PC-3 (cell line): Measurements from ENCODE around the gene RFTN1. TPM values are rescaled to one million over a fixed set of nuclear protein-coding genes. Genes with fewer than 3 reads are reported as not detected.

Experiments
- ATAC-seq: fragments of 200-7000 bp; cut with Tn5 transposase; 2 replicates; pipeline ENCODE4 v1.9.1; 2020; ENCODE audit warnings: mild to moderate bottlenecking, moderate library complexity
- BruUV-seq: library from RNA; stranded (reverse); fragments of 400-500 nt; replicated peaks from 2 replicates; lab custom pipeline; 2021; lab: Mats Ljungman, UMichigan
- CTCF ChIA-PET: fragments of 300-600 bp; sonication (Branson Sonifier 250); formaldehyde crosslinking; loops from one replicate; lab custom pipeline; 2022; ENCODE audit warnings: antibody characterized with exemption; lab: Charles Lee
- POLR2A ChIA-PET: fragments of 300-600 bp; sonication (Branson Sonifier 250); formaldehyde crosslinking; loops from one replicate; lab custom pipeline; 2022; ENCODE audit warnings: antibody characterized with exemption; ENCODE audit not compliant: unreplicated experiment; lab: Charles Lee
- DNase-seq: peaks from one replicate; pipeline ENCODE4 v3.0.0-alpha.2; 2015
- H2AFZ ChIP-seq: fragments of 300-600 bp; sonication (generic); 2 replicates; pipeline ENCODE4 v1.6.0; 2016; ENCODE audit warnings: antibody characterized with exemption, low read length
- H3F3A ChIP-seq: fragments of 300-600 bp; sonication (generic); one replicate; pipeline ENCODE4 v1.6.0; 2017; ENCODE audit warnings: antibody characterized with exemption, low read length, control low read depth, mild to moderate bottlenecking; ENCODE audit not compliant: unreplicated experiment
- H3K27ac ChIP-seq: fragments of 300-600 bp; sonication (generic); 2 replicates; pipeline ENCODE4 v1.5.1; 2016; ENCODE audit warnings: mild to moderate bottlenecking, low read length
- H3K27me3 ChIP-seq: fragments of 300-600 bp; sonication (generic); 2 replicates; pipeline ENCODE4 v1.6.1; 2016; ENCODE audit warnings: low read length, mixed read lengths
- H3K36me3 ChIP-seq: fragments of 300-600 bp; sonication (generic); 2 replicates; pipeline ENCODE4 v1.6.1; 2016; ENCODE audit warnings: low read depth, mixed run types, low read length, mixed read lengths
- H3K4me1 ChIP-seq: fragments of 300-600 bp; sonication (generic); 2 replicates; pipeline ENCODE4 v1.5.1; 2016; ENCODE audit warnings: low read length; ENCODE audit not compliant: insufficient read depth
- H3K4me2 ChIP-seq: fragments of 300-600 bp; sonication (generic); 2 replicates; pipeline ENCODE4 v1.6.0; 2016; ENCODE audit warnings: low read length
- H3K4me3 ChIP-seq: fragments of 300-600 bp; sonication (generic); 2 replicates; pipeline ENCODE4 v1.5.1; 2016; ENCODE audit warnings: mild to moderate bottlenecking, low read length, mixed read lengths
- H3K79me2 ChIP-seq: fragments of 300-600 bp; sonication (generic); 2 replicates; pipeline ENCODE4 v1.6.1; 2017; ENCODE audit warnings: low read length, mixed read lengths
- H3K9ac ChIP-seq: fragments of 300-600 bp; sonication (generic); 2 replicates; pipeline ENCODE4 v1.6.0; 2016; ENCODE audit warnings: mild to moderate bottlenecking, low read length
- H3K9me2 ChIP-seq: fragments of 300-600 bp; sonication (generic); replicated peaks from 2 replicates; pipeline ENCODE4 v1.6.1; 2016; ENCODE audit warnings: mixed run types, low read length, mixed read lengths
- H3K9me3 ChIP-seq: fragments of 300-600 bp; sonication (generic); 2 replicates; pipeline ENCODE4 v1.6.1; 2016; ENCODE audit warnings: low read length, mixed read lengths
- H4K20me1 ChIP-seq: fragments of 300-600 bp; sonication (generic); 2 replicates; pipeline ENCODE4 v1.6.1; 2016; ENCODE audit warnings: low read length, mixed read lengths
- CTCF ChIP-seq: fragments of 300-600 bp; sonication (generic); conservative IDR thresholded peaks from 2 replicates; pipeline ENCODE4 v1.5.1; 2017; ENCODE audit warnings: antibody characterized with exemption, low read depth, mild to moderate bottlenecking, low read length
- EZH2 ChIP-seq: fragments of 300-600 bp; sonication (generic); IDR thresholded peaks from one replicate; pipeline ENCODE4 v1.6.1; 2017; ENCODE audit warnings: antibody characterized with exemption, mild to moderate bottlenecking, low read length; ENCODE audit not compliant: unreplicated experiment
- EZH2phosphoT487 ChIP-seq: fragments of 300-600 bp; sonication (generic); IDR thresholded peaks from 2 replicates; pipeline ENCODE4 v1.6.1; 2018; ENCODE audit warnings: mild to moderate bottlenecking, antibody characterized with exemption, low read length, borderline replicate concordance
- intact Hi-C: fragments of 100-400 bp; cut with micrococcal nuclease; formaldehyde crosslinking; loops from 2 replicates; pipeline ENCODE4 v1.9.0; 2023
- total RNA-seq: library from RNA; depleted of rRNA; stranded (reverse); fragments of >200 nt; gene quantifications from 2 replicates; pipeline ENCODE4 v1.2.3, GENCODE V29; 2014

Gene RFTN1
- total RNA-seq, 1 experiment from 2014 or later = 9.7 TPM

- no peak for TF ChIP-seq EZH2
- no peak for TF ChIP-seq CTCF
- no peak for TF ChIP-seq EZH2phosphoT487
- no peaks in the 10 kb centered on the region for H3K4me1 ChIP-seq
- intact Hi-C loops = no loop called here
- no peaks in the 10 kb centered on the region for H4K20me1 ChIP-seq
- no peaks in the 10 kb centered on the region for H3K9me2 ChIP-seq
- DNase-seq = no peak
- no peak for ATAC-seq
- 0 out of 2 replicates have a peak, but pooled peaks cover 4% of the 10 kb centered on the region for H3K9me3 ChIP-seq
- H3K4me3 ChIP-seq = no peak overlapping the region
- H3K27ac ChIP-seq = no peak overlapping the region
- H3K79me2 ChIP-seq = no peaks in the 10 kb centered on the region
- POLR2A ChIA-PET = no interaction called here
- H3K9ac ChIP-seq = no peak overlapping the region
- no peaks in the 10 kb centered on the region for H3F3A ChIP-seq
- CTCF ChIA-PET = interaction anchor here (0.6 kb wide), 1 partner anchor 75 kb away, joined by 3 read pairs; no protein-coding TSS in a partner anchor
- no TSS peak for BruUV-seq
- peaks cover 28% of the 10 kb centered on the region for H3K27me3 ChIP-seq
- no peak overlapping the region for H2AFZ ChIP-seq
- H3K36me3 ChIP-seq = no peaks in the 10 kb centered on the region
- no peak overlapping the region for H3K4me2 ChIP-seq
Observed at GRCh38 chr3:16528106-16528505, 14.6 kb upstream of the RFTN1 start.

DNA sequence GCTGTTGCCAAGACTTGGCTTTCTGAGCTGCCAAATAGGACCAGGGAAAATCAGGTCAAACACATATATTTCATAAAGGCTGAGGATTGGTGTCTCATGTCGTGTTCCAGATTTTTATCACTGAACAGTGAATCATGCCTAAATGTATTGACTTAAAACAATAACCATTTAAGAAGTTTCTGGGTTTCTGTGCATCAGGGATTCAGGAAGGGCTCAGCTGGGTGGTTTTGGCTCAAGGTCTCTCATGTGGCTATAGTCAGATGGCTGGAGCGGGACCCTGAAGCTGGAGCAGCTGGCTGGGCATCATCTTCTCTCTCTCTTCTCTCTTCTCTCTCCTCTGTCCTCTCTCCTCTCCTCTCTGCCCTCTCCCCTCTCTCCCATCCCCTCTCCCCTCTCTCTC, 10.7 kb upstream of the RFTN1 start:
- ATAC-seq = no peak
- no peak overlapping the region for H3K27ac ChIP-seq
- TF ChIP-seq CTCF = no peak
- TF ChIP-seq EZH2 = no peak
- no peak for TF ChIP-seq EZH2phosphoT487
- POLR2A ChIA-PET = no interaction called here
- intact Hi-C loops = no loop called here
- H3K9me2 ChIP-seq = no peaks in the 10 kb centered on the region
- peaks cover 7% of the 10 kb centered on the region for H3K4me1 ChIP-seq
- H3F3A ChIP-seq = no peaks in the 10 kb centered on the region
- no TSS peak for BruUV-seq
- CTCF ChIA-PET = no interaction called here
- no peak for DNase-seq
- no peak overlapping the region for H3K9ac ChIP-seq
- no peaks in the 10 kb centered on the region for H3K36me3 ChIP-seq
- no peaks in the 10 kb centered on the region for H3K27me3 ChIP-seq
- H3K4me2 ChIP-seq = no peak overlapping the region
- H4K20me1 ChIP-seq = no peaks in the 10 kb centered on the region
- no peaks in the 10 kb centered on the region for H3K79me2 ChIP-seq
- no peak overlapping the region for H2AFZ ChIP-seq
- 0 out of 2 replicates have a peak, but pooled peaks cover 4% of the 10 kb centered on the region for H3K9me3 ChIP-seq
- no peak overlapping the region for H3K4me3 ChIP-seq

DNA sequence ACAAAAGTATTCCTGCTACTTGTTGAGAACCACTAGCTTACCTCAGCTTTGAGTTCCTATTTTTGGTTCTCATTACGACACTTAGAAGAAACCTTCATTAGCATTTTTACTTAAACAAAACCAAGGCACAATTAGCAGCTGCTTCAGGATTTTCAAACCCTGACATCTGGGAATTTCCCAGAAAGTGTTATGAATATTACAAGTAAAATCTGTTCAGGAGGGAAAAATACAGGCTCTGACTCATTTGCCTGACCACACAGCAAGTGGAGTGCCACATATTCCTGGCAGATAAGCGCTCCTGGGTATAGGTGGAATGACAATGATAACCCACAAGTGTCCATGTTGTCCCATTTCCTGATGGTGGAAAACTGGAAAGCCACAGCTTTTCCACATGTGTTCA, 10.3 kb upstream of the RFTN1 start:
- ChIA-PET POLR2A (no interaction called here), CTCF (no interaction called here)
- H4K20me1 ChIP-seq = no peaks in the 10 kb centered on the region
- ATAC-seq = no peak
- no peaks in the 10 kb centered on the region for H3K27me3 ChIP-seq
- H3K4me2 ChIP-seq = no peak overlapping the region
- 0 out of 2 replicates have a peak, but pooled peaks cover 4% of the 10 kb centered on the region for H3K9me3 ChIP-seq
- H3K4me3 ChIP-seq = no peak overlapping the region
- no peak for TF ChIP-seq EZH2
- TF ChIP-seq EZH2phosphoT487 = no peak
- no peaks in the 10 kb centered on the region for H3K36me3 ChIP-seq
- no peak overlapping the region for H2AFZ ChIP-seq
- no peaks in the 10 kb centered on the region for H3F3A ChIP-seq
- intact Hi-C loops = no loop called here
- no peak for DNase-seq
- no peak overlapping the region for H3K9ac ChIP-seq
- peaks cover 11% of the 10 kb centered on the region for H3K4me1 ChIP-seq
- no TSS peak for BruUV-seq
- no peaks in the 10 kb centered on the region for H3K79me2 ChIP-seq
- no peaks in the 10 kb centered on the region for H3K9me2 ChIP-seq
- no peak overlapping the region for H3K27ac ChIP-seq
